ENCODE measurements around the gene ZMAT5. TPM values are rescaled to one million over a fixed set of nuclear protein-coding genes. Genes with fewer than 3 reads are reported as not detected.

ZMAT5 gene
- total RNA-seq, 1 experiment from 2014 or later: 38.2 TPM

DNA sequence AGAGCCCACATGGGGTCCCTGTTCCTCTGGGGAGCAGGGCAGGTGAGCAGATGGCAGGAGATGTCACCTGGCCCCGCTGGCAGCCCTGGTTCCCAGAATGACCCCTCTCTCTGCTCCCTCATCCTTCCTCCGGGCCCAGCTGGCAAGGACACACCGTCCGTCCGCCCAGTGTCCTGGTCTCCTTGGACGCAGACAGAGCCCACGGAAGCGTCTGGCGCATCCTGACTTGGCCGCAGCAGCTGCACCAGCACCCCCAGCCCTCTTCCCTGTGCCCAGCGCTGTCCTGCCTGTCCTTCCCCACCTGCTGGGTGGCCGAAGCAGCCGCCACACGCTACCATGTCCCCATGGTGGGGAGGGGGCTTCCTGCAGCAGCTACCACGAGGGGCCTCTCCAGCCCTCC, 56.6 kb downstream of the ZMAT5 start:
- no peak for DNase-seq (ENCODE audit: low read depth)

DNA sequence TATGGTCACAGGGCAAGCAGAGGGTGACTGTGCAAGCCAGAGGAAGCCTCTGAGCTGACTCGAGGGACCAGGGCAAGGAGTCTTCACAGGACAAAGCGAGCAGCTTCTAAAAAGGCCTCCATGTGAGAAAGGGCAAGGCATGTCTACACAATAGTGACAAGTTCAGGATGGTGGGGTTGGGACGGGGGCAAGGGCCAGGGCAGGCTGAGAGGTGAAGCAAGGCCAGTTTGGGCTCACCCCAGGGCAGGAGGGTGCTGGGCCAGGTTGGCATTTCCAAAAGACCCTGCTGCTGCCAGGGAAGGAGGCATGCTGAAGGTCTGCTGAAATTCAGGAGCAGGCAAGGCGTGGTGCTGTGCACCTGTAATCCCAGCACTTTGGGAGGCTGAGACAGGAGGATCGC, 59.3 kb downstream of the ZMAT5 start:
- no peak for DNase-seq (ENCODE audit: low read depth)

DNA sequence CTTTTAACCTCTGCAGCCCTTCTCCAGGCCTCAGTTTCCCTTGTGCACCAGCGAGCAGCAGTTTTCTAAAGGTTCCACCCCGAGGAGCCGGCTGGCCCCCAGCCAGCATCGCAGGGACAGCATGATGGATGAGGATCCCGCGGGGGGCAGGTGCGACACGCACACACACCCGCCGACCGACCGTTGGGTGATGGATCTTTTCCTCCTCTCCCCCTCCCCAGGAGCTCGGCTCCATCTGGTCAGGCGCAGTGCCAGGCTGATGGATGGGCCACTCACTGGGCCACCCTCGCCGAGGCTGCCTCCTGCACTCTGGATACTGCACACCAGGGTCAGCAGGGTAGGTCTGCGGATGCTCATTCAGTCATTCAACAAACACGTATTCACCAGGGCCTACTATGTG, 59.8 kb downstream of the ZMAT5 start:
- no peak for DNase-seq (ENCODE audit: low read depth)

DNA sequence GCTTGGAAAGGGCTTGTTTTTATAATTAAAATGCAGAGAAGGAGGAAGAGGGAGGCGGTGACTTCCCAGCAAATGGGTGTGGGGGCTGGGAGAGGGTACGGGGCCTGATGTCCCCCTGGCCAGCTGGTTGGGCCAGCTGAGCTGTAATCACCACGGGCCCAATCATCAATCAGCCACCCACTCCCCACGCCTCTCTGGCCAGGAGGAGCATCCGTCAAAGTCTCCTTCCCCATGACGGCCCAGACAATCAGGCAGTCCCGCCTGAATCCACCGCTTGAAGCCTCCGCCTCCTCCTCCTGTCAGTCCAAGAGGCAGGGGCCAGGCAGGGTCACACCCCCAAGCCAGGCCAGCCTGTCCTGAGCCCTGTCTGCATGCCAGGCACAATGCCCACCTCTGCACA, 60.3 kb downstream of the ZMAT5 start:
- DNase-seq (ENCODE audit: low read depth): no peak

DNA sequence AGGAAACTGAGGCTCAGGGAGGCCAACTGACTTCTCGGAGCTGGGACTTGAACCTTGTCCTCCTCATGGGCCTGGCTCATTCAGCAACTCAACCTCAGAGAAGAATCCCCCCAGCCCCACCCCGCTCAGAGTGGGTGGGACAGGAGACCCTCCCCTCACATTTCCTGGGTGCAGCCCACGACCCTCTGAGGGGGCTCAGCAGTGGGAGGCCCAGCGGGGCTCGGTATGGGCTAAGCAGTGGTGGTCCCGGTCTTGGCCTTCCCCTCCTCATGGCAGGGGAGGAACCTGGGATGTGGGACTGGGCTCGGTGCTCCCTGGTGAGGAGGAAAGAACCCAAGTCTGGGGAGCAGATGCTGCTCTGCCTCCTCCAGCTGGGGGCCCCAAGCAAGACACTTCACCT, 61.2 kb downstream of the ZMAT5 start:
- DNase-seq (ENCODE audit: low read depth): no peak

DNA sequence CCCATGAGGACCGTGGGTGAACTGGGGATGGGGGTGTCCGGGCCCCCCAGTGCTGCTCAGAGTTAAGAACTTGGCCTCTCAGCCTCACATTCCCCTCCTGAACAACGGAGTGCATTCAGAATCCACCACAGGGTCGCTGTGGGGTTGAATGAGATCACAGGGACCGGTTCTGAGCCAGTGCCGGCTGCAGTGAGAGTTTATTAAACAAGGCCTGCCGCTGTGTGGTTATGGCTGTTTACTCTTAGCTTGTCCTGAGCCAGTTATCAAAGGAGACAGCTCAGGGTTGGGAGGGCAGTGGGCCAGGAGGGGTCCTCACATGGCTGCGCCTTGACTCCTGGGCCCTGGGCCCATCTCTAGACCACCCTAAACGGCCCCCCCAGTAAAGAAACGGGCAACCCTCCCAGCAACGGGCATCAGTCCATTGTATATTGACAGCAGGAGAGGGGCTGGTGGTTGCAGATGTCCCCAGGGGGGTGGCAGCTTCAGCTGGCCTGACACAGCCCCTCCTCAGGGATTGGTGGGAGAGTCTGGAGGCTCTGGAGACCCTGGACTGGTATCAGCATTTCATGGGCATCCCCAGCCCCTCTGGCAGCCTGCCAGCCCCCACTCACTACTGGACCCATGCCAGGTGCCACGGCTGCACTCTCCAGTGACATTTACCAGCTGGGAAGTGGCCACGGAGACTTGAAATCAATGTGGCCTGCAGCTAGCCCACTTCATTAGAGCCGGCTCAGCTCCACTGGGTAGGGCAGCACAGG, 62.1 kb downstream of the ZMAT5 start:
- peak; percentile 21 for DNase-seq (ENCODE audit: low read depth)

DNA sequence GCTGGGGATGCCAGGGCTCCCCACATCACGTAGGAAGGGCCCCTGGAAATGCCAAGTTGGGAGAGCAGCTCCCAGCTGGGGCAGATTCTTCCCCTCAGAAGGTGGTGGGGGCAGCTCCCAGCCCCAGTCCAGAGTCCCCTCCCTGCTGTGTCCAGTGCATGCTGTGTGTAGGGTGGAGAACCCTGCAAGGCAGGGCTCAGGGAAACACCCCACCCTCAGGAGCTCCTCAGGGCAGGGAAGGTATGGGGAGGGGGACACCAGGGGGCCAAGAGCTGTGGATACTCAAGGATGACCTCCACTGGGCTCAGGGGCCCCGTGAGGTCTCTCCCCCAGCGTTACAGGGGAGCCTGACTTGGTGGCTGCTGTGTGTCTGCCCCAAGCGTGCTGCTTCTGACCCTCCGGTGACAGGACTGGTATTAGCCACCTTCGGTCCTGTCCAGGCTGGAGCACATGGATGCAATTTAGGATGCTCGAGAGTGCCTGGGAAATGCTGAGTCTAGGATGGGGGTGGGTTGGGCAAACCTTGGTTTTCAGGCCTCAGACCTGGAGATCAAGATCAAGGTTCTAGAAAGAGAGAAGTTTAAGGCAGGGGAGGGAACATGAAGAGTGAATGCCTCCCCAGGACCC, 63.1 kb downstream of the ZMAT5 start:
- DNase-seq (ENCODE audit: low read depth): no peak

DNA sequence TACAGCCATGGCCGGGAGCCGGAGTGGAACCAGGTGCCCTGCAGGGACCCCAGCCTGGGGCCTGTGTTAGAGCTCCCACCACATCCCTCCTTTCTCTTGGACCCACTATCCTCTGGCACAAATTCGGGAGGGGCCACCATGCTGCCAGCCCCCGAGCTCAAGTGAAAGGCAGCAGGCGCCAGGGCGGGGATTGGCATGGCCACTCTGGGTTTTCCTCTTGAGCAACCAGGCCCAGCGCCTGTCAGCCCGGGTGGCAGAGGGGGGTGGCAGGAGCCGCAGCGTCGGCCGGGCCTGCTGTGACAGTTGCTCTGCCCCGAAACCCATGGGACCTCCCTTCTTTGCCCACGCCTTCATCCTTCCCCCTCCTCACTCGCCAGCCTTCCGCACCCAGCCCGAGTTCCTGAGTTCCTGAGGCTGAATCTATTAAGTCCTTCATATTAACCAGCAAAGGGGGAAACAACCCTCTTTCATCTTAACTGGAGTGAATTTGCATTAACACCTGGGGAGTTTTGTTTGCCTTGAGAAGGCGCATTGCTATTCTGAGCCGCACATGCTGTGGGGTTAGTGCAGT, 63.8 kb downstream of the ZMAT5 start:
- no peak for DNase-seq (ENCODE audit: low read depth)

DNA sequence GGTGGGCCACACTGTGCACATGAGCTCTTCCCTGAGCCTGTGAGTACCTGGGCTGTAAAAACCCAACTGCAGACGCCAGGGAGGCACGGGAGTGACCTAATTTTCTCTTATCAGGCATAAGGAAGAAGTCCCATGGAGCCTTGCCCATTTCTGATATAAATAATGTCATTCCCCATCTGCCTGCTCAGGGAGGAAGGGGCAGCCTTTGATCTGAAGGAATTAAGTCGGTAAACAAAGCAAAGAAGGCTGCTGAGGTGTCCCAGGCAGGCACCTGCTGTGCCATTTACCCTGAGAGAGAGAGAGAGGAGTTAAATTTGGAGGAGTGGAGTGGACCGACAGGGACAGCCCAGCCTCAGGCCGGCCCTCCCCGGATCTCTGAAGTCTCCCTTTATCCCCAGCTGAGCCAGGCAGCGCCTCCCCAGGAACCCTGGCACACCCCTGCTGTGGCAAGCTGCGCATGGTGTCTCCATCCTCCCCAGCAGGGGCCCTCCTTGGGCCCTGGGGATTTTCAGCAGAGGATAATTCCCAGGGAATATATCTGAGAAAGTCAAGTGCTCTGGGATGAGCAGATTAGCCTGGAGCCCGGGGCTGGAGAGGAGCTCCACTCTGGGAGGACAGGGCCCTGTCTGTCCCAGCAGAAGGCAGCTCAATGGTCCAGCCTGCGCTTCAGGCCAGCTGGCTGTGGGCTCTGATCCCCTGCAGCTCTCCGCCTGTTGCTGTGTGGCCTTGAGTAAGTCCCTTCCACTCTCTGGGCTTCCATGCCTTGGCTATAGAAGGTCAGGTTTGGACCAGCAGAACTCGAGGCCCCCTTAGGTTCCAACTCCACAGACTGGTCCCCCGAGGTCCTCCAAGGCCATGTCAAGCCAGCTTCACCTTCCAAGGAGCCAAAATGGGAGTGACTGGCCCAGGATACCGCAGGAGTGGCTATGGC, 64.5 kb downstream of the ZMAT5 start:
- no peak for DNase-seq (ENCODE audit: low read depth)

DNA sequence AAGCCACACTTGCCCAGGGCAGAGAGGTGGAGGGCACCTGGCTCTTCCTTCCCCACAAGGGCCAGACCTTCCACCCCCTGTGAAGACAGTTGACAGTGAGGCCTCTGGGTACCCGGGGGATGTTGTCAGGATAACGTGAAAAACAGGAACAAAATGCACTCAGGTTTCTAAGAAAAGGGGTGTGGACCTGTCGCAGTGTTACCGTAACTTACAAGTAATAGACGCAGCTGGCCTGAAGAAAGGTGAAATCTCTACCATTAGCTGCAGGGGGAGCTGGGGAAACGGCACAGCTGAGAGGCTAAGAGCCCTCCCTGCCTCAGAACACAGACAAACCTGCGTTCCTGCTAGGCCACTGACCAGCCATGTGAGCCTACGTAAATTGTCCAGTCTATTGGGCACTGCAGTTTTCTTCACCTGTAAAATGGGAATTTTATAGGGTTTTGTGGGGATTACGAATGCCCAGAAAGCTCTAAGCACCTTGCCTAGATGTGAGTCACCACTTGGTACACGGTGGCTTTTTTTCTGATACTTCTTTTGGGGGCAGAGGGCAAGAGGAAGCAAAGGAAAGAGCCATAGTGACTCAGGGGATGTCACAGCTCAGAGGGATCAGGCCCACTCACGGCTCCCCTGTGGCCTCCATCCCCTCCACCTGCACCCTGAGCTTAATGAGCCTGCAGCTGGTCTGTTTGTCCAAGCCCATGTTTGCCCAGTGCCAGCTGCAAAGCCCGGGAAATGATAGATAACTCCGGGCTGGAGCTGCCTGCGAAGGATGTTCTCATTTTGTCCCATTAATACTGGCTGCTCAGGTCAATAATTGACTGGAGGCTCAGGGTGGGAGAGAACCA, 65.4 kb downstream of the ZMAT5 start:
- peak; percentile 24 for DNase-seq (ENCODE audit: low read depth)

DNA sequence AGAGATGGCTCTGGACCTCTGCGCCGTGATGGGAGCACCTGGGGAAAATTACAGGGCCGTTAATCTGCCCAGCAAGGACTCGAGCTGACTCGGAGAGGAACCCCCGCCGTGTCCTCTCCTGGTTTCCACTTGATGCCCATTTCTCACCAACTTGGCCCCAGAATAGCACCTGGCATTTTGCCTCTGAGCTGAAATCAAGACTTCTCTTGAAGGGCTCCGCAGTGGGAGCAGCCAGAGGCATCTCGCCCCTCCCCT, 66.0 kb downstream of the ZMAT5 start:
- DNase-seq (ENCODE audit: low read depth): no peak

DNA sequence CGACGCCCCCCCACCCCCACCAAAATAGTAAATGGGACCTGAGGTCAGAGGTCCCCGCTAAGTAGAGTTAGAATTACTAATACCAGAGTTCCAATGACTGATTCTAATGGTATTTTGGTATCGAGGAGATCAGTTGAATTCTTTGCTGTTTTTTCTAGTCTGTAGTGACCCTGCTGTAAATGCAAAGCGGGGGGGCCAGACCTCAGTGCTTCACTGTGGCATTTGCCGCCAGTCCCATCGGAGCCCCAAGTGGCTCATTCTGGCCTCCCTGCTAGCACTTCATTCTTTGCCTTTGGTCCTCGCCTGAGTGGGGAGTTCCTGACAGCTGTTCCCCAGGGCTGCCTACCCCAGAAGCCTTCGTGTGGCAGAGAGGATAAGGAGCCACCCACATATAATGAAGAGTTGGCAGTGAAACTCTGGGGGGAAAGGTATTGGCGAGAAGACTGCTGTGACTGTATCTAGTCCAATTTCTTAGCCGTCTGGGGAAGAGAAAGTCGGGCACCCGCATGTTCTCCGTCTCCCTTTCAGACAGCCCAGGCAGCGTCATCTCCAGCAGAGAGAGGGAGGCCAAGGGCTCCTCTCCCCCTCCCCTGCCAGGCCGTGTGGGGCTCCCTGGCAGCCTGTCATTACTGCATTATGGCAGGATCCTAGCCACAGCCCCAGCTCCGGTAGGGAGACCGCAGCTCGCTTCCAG, 66.5 kb downstream of the ZMAT5 start:
- no peak for DNase-seq (ENCODE audit: low read depth)

DNA sequence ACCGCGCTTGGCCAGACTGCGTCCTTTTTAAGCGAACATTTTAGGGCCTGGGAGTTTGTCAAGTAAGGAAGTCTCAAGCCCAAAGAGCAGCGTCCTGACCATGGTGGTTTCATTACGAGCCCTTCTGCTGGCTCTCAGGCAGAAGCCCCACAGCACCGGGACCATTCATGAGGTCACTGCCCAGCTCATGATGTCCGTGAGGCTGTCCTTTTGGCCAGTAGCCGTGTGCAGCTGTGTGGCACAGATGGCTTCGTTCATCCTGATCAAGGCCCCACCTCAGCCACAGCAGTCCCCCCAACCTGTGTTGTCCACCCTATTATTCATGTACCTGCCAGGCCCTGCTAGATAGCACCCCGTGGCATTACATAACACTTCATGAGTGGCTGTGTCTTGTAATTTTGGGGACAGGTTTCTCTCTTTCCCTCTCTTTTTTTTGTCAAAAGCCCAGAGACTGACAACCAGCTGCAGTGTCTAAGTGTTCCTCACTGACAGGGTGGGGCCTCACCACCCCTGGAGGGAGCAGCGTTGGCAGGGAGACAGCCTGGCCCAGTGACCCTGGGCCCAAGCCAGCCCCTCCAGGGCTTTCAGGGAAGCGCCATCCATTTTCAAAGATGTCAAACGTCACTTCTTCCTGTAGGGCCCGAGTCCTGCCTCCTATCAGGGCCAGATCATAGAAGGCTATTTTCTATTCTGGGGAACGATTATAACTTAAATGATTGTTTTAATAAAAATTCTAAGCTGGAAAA, 68.8 kb downstream of the ZMAT5 start:
- no peak for DNase-seq (ENCODE audit: low read depth)

DNA sequence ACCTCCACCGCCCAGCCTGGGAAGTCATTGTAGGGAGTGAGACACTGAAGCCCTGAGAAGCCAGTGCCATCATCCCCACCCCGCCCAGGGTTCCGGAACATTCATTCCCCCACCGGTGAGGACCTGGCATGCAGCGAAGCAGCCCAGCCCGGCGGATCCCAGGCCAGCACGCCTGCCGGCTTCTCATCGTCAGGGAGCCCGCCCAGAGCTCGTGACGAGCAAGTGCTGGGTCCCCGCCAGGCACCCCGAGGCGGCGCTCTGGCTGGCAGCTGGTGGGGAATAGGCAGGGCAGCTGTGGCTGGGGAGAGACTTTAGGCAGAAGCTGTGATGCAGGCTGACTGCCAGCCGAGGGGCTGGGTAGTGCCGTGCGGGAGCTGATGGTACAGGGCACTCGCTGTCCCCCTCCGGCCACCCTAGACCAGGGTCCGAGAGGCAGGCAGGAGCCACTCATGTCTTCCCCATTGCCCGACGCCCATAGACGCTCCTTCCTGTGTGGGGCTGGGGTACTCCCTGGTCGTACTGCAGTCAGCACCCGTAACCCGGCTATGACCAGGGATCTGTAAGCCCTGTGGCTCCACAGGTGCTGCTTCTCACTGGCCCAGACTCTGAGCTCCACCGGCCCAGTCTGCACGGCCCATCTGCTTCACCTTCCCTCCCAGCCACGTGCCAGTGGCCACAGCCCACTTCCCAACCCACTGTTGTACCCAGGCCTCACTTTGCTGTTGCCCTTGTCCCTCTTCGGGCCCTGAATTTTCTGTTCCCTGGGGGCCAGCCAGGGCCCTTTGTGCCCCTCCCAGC, 71.5 kb downstream of the ZMAT5 start:
- peak; percentile 86 for DNase-seq (ENCODE audit: low read depth)

DNA sequence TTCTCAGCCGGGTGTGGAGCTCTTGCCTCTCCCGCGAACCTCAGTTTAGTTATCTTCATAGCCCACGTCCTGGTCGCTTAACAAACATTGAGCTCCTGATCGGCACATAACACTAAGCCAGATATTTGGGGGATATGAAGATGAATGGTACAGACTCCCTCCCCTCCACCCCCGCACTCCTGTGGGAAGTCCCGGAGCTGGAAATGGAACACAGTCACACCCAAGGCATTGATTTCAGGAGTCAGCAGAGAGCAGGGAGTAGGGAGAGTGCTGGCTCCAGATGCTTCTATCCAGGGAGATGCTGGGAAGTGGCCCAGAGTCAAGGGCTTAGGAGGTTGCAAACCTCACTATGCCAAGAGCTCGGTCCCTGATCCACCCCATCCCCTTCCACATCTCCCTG, 73.1 kb downstream of the ZMAT5 start:
- DNase-seq (ENCODE audit: low read depth): no peak

DNA sequence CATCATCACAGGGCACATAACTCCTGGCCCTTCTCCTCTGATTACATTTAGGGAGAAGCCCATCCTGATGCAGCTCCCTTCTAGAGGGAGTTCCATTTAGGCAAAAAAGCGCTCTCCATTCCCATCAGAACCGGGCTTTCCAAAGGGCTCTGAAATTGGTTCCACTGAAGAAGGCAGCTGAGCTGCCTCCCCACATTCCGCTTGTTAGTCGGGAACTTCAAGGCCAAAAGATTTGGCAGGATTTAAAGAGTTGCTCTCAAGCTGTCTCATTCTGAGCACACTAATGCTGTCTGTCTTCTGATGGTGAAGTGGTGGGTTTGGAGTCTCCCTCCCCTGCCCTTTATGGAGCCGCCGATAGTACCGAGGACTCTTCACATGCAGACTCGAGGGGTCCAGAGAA, 73.6 kb downstream of the ZMAT5 start:
- DNase-seq (ENCODE audit: low read depth): no peak

DNA sequence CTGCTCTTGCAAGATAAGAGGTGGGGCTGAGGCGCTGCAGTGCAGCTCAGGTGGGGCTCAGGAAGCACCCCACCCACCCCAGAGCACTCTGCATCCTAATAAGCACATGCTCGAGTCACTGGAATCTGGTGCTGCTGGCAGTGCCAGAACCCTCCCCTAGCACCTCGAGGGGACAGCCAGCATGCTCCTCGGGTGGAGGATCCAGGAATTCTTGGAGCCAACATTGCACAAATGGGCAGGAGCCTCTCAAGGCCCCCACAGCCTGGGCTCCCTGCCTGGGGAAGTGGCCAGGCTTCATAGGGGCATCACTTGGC, 74.5 kb downstream of the ZMAT5 start:
- no peak for DNase-seq (ENCODE audit: low read depth)

DNA sequence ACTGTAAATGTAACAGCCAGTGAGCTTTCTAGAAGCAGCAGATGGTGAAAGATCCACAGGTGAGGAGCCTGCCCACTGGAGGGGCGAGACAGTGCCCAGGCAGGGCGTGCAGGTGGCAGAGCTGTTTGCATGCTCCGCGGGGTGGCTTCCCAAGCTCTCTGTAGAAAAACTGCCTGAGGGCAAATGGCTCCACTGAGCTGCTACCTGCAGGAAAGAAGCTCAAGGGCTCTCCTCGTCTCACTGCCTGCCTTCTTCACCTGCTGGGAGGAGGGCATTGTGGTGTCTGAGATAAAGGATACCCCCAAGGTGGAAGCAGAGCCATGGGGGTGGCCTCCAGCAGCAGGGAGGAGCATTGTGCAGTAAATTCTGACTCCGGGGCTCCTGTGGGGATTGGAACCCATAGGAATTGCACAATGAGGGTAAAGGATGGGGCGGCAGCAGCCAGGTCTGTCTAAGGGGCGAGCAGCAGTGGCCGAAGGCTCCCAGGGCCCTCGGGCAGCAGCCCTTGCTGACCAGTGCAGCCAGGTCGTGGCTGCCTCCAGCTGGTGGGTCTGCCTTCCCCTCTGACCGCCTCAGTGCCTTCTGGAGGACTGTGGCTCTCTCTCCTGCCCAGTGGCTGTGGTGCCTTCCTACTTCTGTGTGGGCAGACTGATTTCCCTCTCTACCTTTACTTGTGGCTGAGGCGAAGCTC, 75.0 kb downstream of the ZMAT5 start:
- no peak for DNase-seq (ENCODE audit: low read depth)

DNA sequence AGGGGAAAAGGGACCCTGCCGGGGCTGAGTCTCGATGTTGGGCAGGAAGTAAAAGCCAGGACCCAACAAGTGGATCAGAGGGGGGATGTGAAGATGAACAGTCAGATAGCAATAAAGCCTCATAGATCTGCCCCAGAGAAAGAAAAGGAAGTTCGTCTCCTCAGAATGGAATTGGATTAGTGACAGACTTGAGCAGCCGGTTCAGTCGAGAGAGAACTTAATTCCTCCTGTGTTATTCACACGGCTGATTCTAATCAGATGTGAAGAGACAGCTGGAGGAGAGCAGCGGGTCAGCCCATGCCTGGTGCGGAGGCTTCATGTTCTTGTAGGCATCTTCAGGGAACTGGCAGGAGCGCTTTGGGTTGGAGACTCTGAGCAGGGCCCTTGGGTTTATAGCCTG, 76.3 kb downstream of the ZMAT5 start:
- peak; percentile 93 for DNase-seq (ENCODE audit: low read depth)

Measured in LHCN-M2 (cell line).